HepG2 (cell line): ENCODE measurements around the gene HYAL2. TPM values are rescaled to one million over a fixed set of nuclear protein-coding genes. Genes with fewer than 3 reads are reported as not detected.

ENCODE experiments used
- CBX1 ChIP-seq: IDR thresholded peaks from one replicate; pipeline ENCODE4 v1.6.1; 2016; ENCODE audit warnings: antibody characterized with exemption, low read depth
- HDAC1 ChIP-seq: sonication (generic); formaldehyde crosslinking; IDR thresholded peaks from 2 replicates; pipeline ENCODE4 v1.5.1; 2020; ENCODE audit warnings: mild to moderate bottlenecking, missing genetic modification reagents
- HDAC2 ChIP-seq: sonication (generic); formaldehyde crosslinking; IDR thresholded peaks from 2 replicates; pipeline ENCODE4 v1.4.0; 2020; ENCODE audit warnings: missing genetic modification reagents
- HNRNPL ChIP-seq: fragments of 200-400 bp; formaldehyde crosslinking; IDR thresholded peaks from 2 replicates; pipeline ENCODE4 v1.6.1; 2017; ENCODE audit warnings: mild to moderate bottlenecking, low read depth, low read length
- HOXD1 ChIP-seq: sonication (generic); formaldehyde crosslinking; IDR thresholded peaks from 2 replicates; pipeline ENCODE4 v1.5.0; 2020; ENCODE audit warnings: missing genetic modification reagents
- KDM2A ChIP-seq: sonication (generic); formaldehyde crosslinking; IDR thresholded peaks from 2 replicates; pipeline ENCODE4 v1.4.0; 2020; ENCODE audit warnings: low read depth, missing genetic modification reagents, borderline replicate concordance
- KLF16 ChIP-seq, 2 experiments: sonication (generic) in 1 of 2; formaldehyde crosslinking in 1 of 2; IDR thresholded peaks; 2 replicates each; pipeline versions ENCODE4 v1.6.1 to v1.8.0; 2016 to 2023; ENCODE audit warnings: missing genetic modification reagents in 2 of 2, missing compliant biosample characterization in 1 of 2
- MXD4 ChIP-seq: IDR thresholded peaks from 2 replicates; pipeline ENCODE4 v1.6.1; 2016; ENCODE audit warnings: mild to moderate bottlenecking, missing biosample characterization, missing genetic modification reagents
- NCOA1 ChIP-seq: sonication (generic); formaldehyde crosslinking; IDR thresholded peaks from 2 replicates; pipeline ENCODE4 v1.9.0; 2021; ENCODE audit warnings: missing genetic modification reagents
- NPAS2 ChIP-seq: sonication (generic); formaldehyde crosslinking; IDR thresholded peaks from 2 replicates; pipeline ENCODE4 v1.8.0; 2022; ENCODE audit warnings: mild to moderate bottlenecking, missing genetic modification reagents, borderline replicate concordance
- POLR2G ChIP-seq: fragments of 200-400 bp; formaldehyde crosslinking; IDR thresholded peaks from 2 replicates; pipeline ENCODE4 v1.6.1; 2018; ENCODE audit warnings: mild to moderate bottlenecking, low read depth, low read length, moderate library complexity
- PPARG ChIP-seq: conservative IDR thresholded peaks from 2 replicates; pipeline ENCODE4 v1.6.1; 2016; ENCODE audit warnings: missing biosample characterization, missing genetic modification reagents
- RFXANK ChIP-seq: IDR thresholded peaks from 2 replicates; pipeline ENCODE4 v1.6.1; 2016
- RXRB ChIP-seq: IDR thresholded peaks from 2 replicates; pipeline ENCODE4 v1.6.1; 2016; ENCODE audit warnings: borderline replicate concordance, missing genetic modification reagents, missing compliant biosample characterization
- SALL2 ChIP-seq: sonication (generic); formaldehyde crosslinking; IDR thresholded peaks from 2 replicates; pipeline ENCODE4 v1.8.1; 2023; ENCODE audit warnings: mild to moderate bottlenecking, missing genetic modification reagents, inconsistent platforms
- TBL1XR1 ChIP-seq: fragments of 150-350 bp; IDR thresholded peaks from 2 replicates; pipeline ENCODE4 v1.6.1; 2014; ENCODE audit warnings: borderline replicate concordance, low read length; ENCODE audit not compliant: partially characterized antibody
- ZMAT3 ChIP-seq: sonication (generic); formaldehyde crosslinking; conservative IDR thresholded peaks from 2 replicates; pipeline ENCODE4 v1.7.0; 2021; ENCODE audit warnings: missing genetic modification reagents
- ZNF124 ChIP-seq: sonication (generic); formaldehyde crosslinking; IDR thresholded peaks from 2 replicates; pipeline ENCODE4 v1.4.0; 2020; ENCODE audit warnings: missing genetic modification reagents
- ZNF33A ChIP-seq: sonication (generic); formaldehyde crosslinking; IDR thresholded peaks from 2 replicates; pipeline ENCODE4 v1.5.1; 2020; ENCODE audit warnings: missing genetic modification reagents, mild to moderate bottlenecking, moderate library complexity, borderline replicate concordance
- ZNF44 ChIP-seq: sonication (generic); formaldehyde crosslinking; IDR thresholded peaks from 2 replicates; pipeline ENCODE4 v1.5.1; 2020; ENCODE audit warnings: mild to moderate bottlenecking, missing genetic modification reagents
- ZNF746 ChIP-seq: sonication (generic); formaldehyde crosslinking; IDR thresholded peaks from 2 replicates; pipeline ENCODE4 v1.8.0; 2022; ENCODE audit warnings: mild to moderate bottlenecking, missing genetic modification reagents
- ZSCAN21 ChIP-seq: sonication (generic); formaldehyde crosslinking; IDR thresholded peaks from 2 replicates; pipeline ENCODE4 v1.8.0; 2022; ENCODE audit warnings: mild to moderate bottlenecking, missing genetic modification reagents, moderate library complexity, borderline replicate concordance
- polyA plus RNA-seq, 8 experiments: library from polyadenylated mRNA; depleted of rRNA in 3 of 8; stranded (reverse) in 7 of 8; unstranded in 1 of 8; fragments of >200 nt; fragmentation: Illumina TruSeq in 4 of 8; extraction: Trizol in 4 of 8; gene quantifications; 2 replicates each; pipeline versions ENCODE4 v1.2.1 to v1.2.3, GENCODE V29; 2011 to 2016; ENCODE audit warnings: low read depth in 4 of 8, missing spikeins in 1 of 8, mixed read lengths in 1 of 8; ENCODE audit not compliant: insufficient read depth in 1 of 8
- total RNA-seq, 5 experiments: library from RNA; depleted of rRNA; stranded (reverse); fragments of >200 nt; fragmentation: Illumina TruSeq; extraction: Trizol; gene quantifications; 2 replicates each; pipeline ENCODE4 v1.2.3, GENCODE V29; 2016; ENCODE audit warnings: low read depth in 1 of 5
- TF ChIP-seq, protein P1 (sequence below): sonication (generic); formaldehyde crosslinking; IDR thresholded peaks from 2 replicates; pipeline ENCODE4 v1.8.1; 2023; ENCODE audit warnings: missing genetic modification reagents, mild to moderate bottlenecking, borderline replicate concordance
- TF ChIP-seq, protein P2 (sequence below): sonication (generic); formaldehyde crosslinking; IDR thresholded peaks from 2 replicates; pipeline ENCODE4 v1.8.1; 2023; ENCODE audit warnings: mild to moderate bottlenecking, inconsistent platforms, moderate library complexity, missing genetic modification reagents, borderline replicate concordance
- TF ChIP-seq, protein P3 (sequence below): IDR thresholded peaks from 2 replicates; pipeline ENCODE4 v1.6.1; 2016; ENCODE audit warnings: missing genetic modification reagents, missing compliant biosample characterization
- TF ChIP-seq, protein P4 (sequence below): sonication (generic); formaldehyde crosslinking; IDR thresholded peaks from 2 replicates; pipeline ENCODE4 v1.5.0; 2020; ENCODE audit warnings: mild to moderate bottlenecking, missing genetic modification reagents
- TF ChIP-seq, protein P5 (sequence below): sonication (generic); formaldehyde crosslinking; IDR thresholded peaks from 2 replicates; pipeline ENCODE4 v1.4.0; 2020; ENCODE audit warnings: mild to moderate bottlenecking, low read depth, missing genetic modification reagents

The HYAL2 gene
- total and polyA plus RNA-seq, 2 of the 13 experiments (the other 11 are each of a cell fraction or from before 2014, with no cell fraction given): 76.2 to 102 TPM

DNA sequence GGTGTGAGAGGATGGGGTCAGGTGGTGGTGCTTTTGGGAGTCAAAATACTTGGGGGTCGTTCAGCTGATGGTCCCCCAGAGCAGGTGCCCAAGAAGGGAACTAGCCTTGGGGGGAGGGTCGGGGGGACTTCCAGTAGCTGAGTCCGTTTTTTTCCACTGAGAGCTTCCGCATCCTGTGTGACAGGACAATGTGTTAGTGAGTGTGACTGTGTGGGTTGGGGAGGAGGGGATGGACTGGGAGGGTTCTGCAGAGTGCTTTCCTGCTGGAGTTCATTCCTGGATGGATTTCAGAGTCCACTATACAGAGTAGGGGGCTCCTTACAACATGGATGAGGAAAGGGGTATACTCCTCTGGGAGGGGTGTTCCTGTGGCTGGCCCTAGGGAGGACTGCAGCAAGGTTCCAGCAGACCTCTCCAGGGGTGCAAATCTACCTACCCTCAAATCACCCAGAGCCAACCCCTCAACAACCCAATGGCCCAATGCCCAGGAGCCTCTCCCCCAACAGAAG lies 601 bp upstream of the HYAL2 start (continued):
- no peak; the same call in 1 of the 2 replicates for TF ChIP-seq ZNF746 (CRISPR knock-in tag)
- no peak for TF ChIP-seq KDM2A (CRISPR knock-in tag)
- TF ChIP-seq, protein P1, sequence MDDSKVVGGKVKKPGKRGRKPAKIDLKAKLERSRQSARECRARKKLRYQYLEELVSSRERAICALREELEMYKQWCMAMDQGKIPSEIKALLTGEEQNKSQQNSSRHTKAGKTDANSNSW: no peak
- TF ChIP-seq, protein P2, sequence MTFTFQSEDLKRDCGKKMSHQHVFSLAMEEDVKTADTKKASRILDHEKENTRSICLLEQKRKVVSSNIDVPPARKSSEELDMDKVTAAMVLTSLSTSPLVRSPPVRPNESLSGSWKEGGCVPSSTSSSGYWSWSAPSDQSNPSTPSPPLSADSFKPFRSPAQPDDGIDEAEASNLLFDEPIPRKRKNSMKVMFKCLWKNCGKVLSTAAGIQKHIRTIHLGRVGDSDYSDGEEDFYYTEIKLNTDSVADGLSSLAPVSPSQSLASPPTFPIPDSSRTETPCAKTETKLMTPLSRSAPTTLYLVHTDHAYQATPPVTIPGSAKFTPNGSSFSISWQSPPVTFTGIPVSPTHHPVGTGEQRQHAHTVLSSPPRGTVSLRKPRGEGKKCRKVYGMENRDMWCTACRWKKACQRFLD: no peak
- TF ChIP-seq NCOA1 (CRISPR knock-in tag): no peak
- TF ChIP-seq NPAS2 (CRISPR knock-in tag): no peak
- no peak for TF ChIP-seq RXRB (CRISPR knock-in tag)
- TF ChIP-seq CBX1: no peak
- no peak for TF ChIP-seq HOXD1
- TF ChIP-seq, protein P3, sequence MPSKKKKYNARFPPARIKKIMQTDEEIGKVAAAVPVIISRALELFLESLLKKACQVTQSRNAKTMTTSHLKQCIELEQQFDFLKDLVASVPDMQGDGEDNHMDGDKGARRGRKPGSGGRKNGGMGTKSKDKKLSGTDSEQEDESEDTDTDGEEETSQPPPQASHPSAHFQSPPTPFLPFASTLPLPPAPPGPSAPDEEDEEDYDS (CRISPR knock-in tag): no peak
- TF ChIP-seq PPARG (CRISPR knock-in tag): no peak
- no peak for TF ChIP-seq ZNF124 (CRISPR knock-in tag)
- no peak for TF ChIP-seq KLF16 (CRISPR knock-in tag; IDR thresholded peaks at IDR 0.05)
- no peak for TF ChIP-seq ZMAT3 (CRISPR knock-in tag)
- TF ChIP-seq SALL2: no peak
- TF ChIP-seq RFXANK (CRISPR knock-in tag): no peak
- no peak for TF ChIP-seq HNRNPL
- TF ChIP-seq MXD4 (CRISPR knock-in tag): no peak
- no peak for TF ChIP-seq ZNF33A
- TF ChIP-seq HDAC2: no peak
- TF ChIP-seq TBL1XR1: no peak
- no peak for TF ChIP-seq ZSCAN21 (CRISPR knock-in tag)
- TF ChIP-seq, protein P4, sequence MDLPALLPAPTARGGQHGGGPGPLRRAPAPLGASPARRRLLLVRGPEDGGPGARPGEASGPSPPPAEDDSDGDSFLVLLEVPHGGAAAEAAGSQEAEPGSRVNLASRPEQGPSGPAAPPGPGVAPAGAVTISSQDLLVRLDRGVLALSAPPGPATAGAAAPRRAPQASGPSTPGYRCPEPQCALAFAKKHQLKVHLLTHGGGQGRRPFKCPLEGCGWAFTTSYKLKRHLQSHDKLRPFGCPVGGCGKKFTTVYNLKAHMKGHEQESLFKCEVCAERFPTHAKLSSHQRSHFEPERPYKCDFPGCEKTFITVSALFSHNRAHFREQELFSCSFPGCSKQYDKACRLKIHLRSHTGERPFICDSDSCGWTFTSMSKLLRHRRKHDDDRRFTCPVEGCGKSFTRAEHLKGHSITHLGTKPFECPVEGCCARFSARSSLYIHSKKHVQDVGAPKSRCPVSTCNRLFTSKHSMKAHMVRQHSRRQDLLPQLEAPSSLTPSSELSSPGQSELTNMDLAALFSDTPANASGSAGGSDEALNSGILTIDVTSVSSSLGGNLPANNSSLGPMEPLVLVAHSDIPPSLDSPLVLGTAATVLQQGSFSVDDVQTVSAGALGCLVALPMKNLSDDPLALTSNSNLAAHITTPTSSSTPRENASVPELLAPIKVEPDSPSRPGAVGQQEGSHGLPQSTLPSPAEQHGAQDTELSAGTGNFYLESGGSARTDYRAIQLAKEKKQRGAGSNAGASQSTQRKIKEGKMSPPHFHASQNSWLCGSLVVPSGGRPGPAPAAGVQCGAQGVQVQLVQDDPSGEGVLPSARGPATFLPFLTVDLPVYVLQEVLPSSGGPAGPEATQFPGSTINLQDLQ (CRISPR knock-in tag): no peak
- 0 out of 2 replicates have a peak, but pooled peaks have one; percentile 13 for TF ChIP-seq POLR2G
- TF ChIP-seq, protein P5, sequence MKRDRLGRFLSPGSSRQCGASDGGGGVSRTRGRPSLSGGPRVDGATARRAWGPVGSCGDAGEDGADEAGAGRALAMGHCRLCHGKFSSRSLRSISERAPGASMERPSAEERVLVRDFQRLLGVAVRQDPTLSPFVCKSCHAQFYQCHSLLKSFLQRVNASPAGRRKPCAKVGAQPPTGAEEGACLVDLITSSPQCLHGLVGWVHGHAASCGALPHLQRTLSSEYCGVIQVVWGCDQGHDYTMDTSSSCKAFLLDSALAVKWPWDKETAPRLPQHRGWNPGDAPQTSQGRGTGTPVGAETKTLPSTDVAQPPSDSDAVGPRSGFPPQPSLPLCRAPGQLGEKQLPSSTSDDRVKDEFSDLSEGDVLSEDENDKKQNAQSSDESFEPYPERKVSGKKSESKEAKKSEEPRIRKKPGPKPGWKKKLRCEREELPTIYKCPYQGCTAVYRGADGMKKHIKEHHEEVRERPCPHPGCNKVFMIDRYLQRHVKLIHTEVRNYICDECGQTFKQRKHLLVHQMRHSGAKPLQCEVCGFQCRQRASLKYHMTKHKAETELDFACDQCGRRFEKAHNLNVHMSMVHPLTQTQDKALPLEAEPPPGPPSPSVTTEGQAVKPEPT: no peak
- 0 out of 2 replicates have a peak, but pooled peaks have one; percentile 10 for TF ChIP-seq HDAC1 (CRISPR knock-in tag)
- no peak for TF ChIP-seq ZNF44
